Measurements from ENCODE around the gene STOML1.

Gene STOML1, protein sequence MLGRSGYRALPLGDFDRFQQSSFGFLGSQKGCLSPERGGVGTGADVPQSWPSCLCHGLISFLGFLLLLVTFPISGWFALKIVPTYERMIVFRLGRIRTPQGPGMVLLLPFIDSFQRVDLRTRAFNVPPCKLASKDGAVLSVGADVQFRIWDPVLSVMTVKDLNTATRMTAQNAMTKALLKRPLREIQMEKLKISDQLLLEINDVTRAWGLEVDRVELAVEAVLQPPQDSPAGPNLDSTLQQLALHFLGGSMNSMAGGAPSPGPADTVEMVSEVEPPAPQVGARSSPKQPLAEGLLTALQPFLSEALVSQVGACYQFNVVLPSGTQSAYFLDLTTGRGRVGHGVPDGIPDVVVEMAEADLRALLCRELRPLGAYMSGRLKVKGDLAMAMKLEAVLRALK

DNA sequence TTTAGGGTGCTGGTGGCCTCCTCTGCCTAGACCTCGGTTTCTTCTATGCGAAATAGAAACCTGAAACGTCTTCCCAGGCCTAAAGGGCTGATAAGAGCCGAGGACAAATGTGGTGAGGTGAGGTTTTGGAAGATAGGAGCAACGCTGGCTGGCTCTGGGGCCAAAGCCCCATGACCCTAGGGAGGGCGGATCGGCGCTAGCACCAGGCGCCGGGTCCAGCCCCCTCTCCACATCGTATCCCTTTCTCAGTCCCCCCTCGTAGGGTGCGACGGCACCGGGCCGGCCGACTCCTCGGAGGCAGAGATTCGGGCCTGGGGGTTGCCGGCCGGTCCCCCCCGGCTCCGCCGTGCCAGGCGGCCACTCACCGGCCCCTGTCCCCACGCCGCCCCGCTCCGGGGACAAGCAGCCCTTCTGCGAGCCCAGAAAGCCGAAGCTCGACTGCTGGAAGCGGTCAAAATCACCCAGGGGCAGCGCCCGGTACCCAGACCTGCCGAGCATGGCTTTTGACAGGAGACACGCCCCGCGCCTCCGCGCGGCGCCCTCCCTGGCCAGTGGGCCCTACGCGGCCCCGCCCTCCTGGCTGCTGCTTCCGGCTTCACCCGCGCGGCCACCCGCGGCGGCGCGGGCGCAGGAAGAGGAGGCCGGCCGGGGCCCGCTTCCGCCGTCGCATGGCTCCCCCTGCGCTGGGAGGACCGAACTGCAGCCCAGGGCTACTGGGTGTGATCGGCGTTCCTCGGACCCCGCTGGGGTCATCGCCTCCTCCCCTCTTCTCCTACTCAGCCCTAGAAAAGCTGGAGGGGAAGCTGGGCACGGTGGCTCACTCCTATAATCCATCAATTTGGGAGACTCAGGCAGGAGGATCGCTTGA lies at the start of gene STOML1:
STOML1 (minus strand) TSS at position 570 of the 868 bp plus-strand sequence; CDS start at position 498, 72 bp downstream.
- DNase-seq, result peak; percentile 98

DNA sequence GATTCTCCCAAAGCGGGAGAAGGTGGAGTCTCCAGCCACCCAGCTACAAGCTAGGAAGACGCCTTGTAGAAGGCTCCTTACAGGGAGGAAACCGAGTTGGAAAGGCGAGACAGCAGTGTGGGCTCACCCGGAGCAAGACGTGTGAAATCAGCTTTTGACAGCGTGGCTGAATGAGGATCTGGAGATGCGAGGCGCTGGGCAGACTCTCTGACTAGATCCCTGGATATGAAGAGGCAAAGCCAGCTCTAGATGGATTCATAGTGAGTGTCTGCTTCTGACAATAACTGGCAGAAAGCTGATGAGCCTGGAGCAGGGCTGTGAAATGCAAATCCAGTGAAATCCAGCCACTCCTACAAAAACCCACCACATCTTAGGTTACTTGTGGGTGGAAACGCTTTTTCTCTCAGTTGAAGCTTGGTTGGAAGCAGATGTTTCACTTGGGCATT lies 49.2 kb upstream of the STOML1 start:
- DNase-seq, result no peak

DNA sequence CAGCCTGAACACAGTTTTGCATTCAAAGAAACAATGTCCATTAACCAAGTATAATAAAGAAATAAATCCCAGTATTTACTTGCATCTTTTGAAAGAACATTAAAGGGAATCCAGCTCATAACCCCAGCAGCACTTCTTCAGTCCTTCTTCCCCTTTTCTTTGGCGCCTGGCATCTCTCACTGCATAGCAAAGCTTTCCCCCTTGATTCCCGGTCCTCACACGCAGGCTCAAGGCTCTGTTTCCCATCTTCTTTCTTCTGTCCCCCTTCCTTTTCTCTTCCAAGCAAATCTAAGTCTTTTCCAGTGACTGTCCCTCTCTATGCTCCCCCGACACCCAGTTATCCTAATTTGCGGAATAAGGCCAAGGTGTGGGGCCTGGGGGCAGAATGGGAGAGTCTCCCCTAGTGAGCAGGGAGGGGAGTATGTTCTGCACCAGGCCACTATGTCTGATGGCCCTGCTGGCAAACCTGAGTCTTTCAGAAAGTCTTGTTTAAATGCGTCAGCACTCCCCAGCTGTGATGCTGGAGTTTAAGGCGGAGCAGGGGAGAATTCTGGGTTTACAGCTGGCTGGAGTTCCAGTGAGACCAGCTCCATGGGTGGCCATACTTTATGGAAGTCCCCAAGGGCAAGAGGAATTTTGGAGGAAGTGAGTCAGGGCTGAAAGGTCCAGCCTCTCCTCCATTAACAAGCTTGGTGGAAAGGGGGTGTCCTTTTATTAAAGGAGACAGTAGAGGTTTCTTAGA lies 48.2 kb upstream of the STOML1 start:
- DNase-seq, result no peak

DNA sequence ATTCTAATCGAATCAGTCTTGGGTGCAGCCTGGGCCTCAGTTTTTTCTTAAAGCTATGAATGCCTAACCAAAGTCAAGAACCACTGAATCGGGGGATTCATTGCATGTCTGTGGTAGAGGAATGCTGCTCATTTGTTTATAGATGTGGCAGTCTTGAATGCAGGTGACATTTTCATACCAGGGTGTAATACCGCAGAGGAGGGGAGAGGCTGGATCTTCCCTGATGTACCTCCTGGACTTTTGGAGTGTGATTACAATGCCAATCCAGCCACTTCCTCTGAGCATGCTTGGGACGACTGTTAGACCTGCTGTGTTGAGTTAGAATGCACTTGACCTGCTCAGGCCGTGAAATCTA lies 47.5 kb upstream of the STOML1 start:
- no peak for DNase-seq

DNA sequence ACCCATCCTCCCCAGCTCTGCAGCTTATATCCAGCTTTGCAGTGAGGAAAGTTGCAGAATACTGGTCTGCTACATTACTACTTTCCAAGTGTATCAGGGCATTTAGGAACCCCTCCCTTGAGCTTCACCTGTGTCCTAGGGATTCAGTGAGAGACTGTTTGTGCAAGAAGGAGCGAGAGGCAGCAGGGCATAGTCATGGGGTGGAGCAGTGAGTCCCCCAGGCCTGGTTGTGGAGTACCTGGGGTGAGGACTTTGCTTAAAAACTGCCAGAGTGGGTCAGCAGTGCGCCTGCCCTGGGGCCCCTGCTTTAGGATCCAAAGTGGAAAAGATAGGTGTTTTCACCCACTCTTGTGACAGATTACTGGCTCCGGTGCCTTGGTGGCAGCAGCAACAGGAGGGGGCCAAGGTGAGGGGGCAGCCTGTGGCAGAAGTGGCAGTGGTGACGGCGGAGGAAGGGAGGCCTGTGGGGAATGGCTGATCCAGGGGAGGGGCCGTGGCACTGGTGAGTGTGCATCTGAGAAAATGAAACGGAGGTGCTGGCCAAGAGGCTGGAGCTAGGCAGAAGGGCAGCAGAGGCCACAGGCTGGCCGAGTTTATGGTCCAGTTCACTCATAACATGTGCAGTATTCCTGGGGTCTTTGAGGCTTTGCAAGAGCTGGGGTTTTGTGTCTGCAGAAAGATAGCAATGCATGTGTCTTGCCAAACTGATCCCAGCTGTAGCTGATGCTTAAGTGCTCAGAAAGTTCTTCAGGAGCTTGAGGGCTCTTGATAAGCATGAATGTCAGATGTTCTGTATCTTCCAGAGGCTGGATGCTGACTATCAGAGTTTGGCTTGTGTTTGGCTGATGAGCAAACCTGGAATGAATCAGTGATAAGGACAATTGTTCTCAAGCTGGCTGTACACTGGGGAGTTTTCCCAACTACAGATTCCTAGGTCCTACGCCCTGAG lies 46.9 kb upstream of the STOML1 start:
- DNase-seq, result no peak

DNA sequence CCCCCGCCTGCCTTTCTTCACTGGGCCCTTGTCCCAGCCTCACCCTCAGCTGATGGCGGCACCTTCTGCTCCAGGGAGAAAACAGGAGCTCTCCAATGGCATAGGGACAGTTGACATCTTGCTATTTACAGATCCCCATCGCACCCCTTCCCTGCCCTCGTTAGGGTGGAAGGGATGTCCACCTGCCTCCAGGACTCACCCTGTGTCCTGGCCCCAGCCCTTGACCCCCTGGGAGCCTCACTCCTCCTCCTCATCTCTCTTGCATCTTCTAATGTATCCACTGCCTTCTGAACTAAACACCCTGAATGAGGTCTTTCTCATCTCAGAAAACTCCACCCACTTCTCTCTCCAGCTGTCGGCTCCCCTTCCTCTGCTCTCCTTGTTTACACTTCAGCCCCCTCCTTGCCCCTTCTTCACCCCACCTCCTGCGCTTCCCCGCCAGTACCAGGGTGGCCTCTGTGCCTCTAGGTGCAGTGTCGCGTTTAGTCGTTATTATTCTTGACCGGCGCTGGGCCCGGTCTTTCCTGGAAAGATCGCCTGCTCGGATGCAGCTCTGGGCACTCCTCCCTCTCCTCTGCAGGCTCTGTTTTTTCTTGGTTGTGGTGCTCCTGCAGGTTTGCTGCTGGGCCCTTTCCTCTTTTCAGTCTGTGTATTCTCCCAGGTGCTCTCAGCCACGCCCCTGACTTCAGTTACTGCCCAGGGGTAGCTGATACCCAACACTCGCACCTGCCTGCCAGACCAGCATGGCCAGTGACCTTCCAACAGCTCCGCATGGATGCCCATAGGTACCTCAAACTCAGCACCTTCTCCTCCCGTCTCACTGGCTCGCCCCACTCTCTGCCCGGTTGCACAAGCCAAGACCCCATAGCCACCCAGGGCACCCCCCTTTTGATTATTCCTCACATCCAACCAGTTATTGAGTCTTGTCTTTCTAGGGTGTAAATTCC lies 45.3 kb upstream of the STOML1 start:
- no peak for DNase-seq

DNA sequence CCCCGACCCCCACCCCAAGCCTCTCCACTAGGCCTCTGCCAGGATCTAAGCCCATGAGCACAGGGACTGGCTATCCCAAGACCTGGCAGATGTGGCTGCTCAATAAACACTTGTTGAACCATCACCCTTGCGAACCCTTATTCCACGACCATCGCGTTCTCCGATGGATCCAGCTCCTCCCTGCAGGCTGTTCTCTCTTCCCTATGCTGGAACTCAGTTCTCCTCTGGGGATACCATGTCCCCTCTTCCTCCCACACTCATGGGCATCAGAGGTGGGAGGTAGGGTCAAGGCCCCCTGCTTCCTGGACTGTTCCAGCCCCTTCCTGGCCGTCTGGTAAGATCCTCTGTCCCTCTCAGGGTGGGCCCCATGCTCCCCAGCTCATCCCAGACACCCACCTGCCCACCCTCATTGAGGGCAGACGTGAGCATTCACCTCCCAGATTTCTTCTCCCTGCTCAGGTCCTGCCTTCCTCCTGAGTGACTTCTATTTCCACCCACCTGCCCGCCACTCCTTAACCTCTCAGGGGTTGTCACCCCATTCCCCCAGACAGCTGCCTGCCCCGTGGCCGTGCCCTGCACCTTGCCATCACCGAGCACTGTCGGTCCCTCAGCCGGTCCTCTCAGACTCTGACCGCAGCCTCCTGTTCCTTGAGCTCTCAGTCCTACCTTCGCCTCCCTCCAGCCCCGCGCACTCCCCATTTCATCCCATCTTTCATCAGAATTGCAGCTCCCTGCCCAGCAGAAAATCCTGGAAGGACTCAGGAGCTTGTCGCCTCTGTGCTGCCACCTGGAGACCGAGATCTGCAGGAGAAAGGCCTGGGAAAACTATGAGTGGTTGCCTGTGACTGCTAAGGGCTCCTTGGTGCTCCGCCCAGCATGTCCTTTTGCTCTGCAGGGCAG lies 44.4 kb upstream of the STOML1 start:
- DNase-seq, result no peak

DNA sequence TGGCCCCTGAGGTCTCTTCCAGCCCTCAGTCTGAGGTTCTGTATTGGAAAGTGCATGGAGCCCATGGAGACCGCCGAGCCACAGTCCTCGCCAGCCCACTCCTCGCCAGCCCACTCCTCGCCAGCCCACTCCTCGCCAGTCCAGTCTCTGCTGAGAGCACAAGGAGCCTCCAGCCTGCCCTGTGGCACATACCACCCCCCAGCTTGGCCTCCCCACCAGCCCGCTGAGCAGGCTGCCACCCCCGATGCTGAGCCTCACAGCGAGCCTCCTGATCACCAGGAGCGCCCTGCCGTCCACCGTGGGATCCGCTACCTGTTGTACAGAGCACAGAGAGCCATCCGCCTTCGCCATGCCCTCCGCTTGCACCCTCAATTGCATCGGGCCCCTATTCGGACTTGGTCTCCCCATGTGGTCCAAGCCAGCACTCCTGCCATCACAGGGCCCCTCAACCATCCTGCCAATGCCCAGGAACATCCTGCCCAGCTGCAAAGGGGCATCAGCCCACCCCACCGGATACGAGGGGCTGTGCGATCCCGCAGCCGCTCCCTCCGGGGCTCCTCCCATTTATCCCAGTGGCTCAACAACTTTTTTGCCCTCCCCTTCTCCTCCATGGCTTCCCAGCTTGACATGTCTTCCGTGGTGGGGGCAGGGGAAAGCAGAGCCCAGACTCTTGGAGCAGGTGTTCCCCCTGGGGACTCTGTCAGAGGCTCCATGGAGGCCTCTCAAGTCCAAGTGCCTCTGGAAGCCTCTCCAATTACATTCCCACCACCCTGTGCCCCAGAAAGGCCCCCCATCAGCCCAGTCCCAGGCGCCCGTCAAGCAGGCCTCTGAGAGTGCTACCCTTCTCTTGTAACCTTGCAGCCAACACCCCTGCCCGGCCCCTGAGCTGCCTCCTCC lies 43.3 kb upstream of the STOML1 start:
- no peak for DNase-seq

DNA sequence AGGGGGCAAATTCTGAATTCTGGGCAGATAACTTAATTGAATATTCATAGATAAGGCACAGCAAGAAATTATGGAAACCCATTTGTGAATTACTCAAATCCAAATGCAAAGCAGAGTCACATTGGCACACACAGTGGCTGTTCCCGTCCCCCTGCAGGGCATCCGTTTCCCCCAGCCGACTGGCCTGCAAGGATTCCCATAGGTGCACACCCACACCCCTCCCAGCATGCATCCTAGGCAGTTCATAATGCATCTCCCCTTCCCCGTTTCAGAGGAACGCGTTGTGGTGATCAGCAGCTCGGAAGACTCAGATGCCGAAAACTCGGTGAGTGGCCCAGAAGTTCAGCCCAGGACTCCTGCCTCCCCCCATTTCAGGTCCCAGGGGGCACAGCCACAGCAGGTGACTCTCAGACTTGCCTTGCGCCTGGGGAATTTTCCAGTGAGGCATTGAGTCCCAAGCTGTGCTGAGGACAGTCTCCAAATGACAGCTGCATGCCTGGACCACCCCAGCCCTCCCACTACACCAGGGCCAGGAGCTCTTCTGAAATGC lies 42.2 kb upstream of the STOML1 start:
- DNase-seq, result no peak

DNA sequence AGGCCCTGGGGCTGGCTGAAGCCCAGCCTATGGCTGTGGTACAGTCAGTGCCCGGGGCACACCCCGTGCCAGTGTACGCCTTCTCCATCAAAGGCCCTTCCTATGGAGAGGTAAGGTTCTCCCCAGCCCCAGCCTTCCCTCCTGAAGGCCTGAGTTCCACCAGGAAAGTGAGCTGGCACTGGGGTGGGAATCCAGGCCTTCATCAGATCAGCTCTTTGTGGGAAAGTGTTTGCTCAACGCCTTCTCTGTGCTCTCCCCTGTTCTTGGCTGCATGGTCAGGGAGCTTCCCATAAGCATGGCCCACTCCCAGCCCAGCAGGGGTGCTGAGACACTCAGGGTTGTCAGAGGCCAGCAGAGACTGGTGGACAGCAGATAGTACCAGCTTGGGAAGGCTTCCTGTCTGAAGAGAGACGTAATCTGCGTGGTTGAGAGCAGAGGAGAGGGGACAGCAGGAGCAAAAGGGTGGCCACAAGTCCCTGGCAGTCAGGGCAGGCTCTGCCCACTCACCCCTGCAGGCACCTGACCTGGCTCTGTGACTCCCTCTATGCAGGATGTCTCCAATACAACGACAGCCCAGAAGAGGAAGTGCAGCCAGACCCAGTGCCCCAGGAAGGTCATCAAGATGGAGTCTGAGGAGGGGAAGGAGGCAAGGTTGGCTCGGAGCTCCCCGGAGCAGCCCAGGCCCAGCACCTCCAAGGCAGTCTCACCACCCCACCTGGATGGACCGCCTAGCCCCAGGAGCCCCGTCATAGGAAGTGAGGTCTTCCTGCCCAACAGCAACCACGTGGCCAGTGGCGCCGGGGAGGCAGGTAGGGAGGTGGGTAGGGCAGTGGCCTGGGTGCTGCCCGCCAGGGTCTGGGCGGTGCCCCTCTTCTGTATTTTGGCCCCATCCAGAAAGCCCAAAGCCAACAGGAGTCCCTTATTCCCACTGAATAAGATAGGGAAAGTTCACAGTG lies 40.8 kb upstream of the STOML1 start:
- no peak for DNase-seq

DNA sequence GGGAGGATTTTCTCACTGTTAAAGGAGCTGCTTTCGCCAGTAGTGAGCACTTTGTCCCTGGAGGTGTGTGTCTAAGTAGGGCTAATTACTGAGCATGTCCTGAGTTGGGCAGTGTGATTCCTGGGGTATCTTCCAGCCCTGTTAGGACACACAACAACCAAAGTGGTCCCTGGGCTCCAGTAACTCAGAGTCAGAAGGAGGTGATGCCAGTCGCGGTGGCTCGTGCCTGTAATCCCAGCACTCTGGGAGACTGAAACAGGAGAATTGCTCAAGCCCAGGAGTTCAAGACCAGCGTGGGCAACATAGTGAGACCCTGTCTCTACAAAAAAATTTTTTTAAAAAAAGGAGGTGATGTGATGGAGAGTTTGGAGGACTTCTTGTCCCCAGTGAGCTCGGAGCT lies 40.0 kb upstream of the STOML1 start:
- no peak for DNase-seq

DNA sequence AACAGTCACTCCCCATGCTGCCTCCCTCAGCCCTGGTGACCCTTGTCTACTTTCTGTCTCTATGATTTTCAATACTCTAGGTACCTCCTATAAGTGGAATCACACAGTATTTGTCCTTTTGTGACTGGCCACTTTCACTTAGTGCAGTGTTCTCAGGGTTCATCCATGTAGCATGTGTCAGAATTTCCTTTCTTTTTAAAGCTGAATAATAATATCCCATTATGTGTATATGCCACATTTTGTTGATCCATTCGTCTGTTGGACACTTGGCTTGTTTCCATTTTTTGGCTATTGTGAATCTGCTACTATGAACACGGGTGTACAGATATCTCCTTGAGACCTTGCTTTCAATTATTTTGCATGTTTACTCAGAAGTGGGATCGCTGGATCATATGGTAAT lies 36.6 kb upstream of the STOML1 start:
- no peak for DNase-seq

DNA sequence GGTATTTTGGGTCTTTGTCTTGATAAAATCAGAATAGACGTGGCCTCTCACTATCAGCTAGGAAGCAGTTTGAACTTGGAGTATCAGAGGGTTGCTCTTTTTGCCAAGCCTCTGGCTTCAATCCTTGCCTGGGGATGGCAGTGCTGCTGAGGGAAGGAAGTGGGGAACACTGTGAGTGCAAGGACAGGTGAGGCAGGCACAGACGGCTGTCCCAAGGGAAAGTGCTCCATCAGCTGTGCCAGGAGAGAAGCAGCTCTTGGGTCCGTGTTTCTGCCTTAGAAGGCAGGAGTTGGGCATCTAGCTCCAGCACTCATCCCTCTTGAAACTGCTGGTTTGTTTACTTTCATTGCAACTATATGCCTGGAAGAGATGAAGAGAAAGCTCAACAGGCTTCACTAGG lies 35.6 kb upstream of the STOML1 start:
- no peak for DNase-seq

DNA sequence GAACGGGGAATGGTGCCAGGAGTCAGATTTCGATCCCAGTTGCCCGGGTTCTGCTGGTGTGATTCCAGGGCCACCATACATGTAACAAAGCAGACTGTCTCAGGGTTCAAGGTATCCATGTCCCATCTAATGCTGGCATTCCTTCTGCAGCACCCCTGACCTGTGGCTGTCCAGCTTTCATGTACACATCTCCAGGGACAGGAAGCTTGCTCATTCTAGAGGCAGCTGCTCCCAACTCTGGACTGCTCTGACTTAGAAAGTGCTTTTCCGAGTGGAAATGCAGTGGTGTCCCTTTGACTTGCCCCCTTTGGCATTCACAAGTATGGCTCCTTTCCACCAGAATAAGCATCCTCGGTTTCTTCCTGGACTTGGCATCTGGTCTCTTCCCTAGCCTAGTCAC lies 33.3 kb upstream of the STOML1 start:
- DNase-seq, result no peak

DNA sequence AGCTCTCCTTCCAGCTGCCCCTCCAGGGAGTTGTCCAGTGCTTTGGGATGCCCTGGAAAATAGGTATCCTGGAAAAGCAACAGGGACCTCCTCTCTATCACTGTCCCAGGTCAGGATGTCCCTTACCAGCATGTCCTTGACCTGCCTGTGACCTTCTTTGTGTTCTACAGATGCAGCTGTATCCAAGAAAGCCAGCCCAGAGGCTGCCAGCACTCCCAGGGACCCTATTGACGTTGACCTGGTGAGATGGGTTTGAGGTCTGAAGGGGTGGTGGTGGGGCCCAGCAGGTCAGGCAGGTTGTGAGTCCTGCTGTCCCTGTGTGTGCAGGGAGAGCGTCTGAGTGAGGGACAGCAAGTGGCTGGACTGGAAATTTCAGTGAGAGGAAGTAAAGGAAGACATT lies 32.6 kb upstream of the STOML1 start:
- no peak for DNase-seq

DNA sequence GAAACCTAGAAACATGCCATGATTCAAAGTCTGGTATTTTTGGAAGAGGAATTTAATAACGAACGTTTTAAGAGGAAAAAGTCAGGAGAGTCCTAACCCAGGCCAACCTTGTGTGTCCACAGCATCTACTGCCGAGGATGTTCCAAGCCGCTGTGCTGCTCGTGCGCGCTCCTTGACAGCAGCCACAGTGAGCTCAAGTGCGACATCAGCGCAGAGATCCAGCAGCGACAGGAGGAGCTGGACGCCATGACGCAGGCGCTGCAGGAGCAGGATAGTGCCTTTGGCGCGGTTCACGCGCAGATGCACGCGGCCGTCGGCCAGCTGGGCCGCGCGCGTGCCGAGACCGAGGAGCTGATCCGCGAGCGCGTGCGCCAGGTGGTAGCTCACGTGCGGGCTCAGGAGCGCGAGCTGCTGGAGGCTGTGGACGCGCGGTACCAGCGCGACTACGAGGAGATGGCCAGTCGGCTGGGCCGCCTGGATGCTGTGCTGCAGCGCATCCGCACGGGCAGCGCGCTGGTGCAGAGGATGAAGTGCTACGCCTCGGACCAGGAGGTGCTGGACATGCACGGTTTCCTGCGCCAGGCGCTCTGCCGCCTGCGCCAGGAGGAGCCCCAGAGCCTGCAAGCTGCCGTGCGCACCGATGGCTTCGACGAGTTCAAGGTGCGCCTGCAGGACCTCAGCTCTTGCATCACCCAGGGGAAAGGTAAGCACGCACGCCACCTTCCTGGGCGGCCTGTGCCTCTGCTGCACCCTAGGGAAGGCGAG lies 30.8 kb upstream of the STOML1 start:
- no peak for DNase-seq

DNA sequence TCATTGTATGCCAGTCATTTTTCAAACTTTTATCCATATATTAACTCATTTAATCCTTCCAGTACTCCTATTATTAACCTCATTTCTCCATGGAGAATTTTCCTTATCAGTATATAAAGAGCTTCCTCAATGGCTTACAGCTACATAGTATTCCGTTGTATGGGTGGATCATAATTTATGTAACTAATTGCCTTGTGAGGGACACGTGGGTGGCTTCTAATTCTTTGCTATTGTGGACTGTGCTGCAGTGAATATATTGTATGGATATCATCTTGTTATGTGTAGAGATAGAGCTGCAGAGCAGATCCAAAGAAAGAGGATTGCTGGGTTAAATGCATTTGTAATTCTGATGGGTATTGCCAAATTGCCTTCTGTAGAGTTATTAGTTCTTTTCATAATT lies 27.6 kb upstream of the STOML1 start:
- no peak for DNase-seq
